Endothelial cell (in vitro differentiated cells): ENCODE measurements around the gene HS6ST3. TPM values are rescaled to one million over a fixed set of nuclear protein-coding genes. Genes with fewer than 3 reads are reported as not detected.

Experiments
- DNase-seq: peaks from one replicate; pipeline ENCODE4 v3.0.0; 2021; ENCODE audit warnings: low spot score
- H3K27ac Mint-ChIP-seq: one replicate; pipeline ENCODE4 v1.8.0; 2021; ENCODE audit warnings: mixed read lengths, inconsistent platforms; ENCODE audit not compliant: unreplicated experiment
- H3K27me3 Mint-ChIP-seq: one replicate; pipeline ENCODE4 v1.8.0; 2021; ENCODE audit warnings: mild to moderate bottlenecking, moderate library complexity, mixed read lengths, inconsistent platforms; ENCODE audit not compliant: unreplicated experiment
- H3K36me3 Mint-ChIP-seq: one replicate; pipeline ENCODE4 v1.8.0; 2021; ENCODE audit warnings: mild to moderate bottlenecking, low read depth, mixed read lengths, inconsistent platforms; ENCODE audit not compliant: unreplicated experiment
- H3K4me1 Mint-ChIP-seq: one replicate; pipeline ENCODE4 v1.8.0; 2021; ENCODE audit warnings: mild to moderate bottlenecking, mixed read lengths, inconsistent platforms; ENCODE audit not compliant: unreplicated experiment
- H3K4me3 Mint-ChIP-seq: one replicate; pipeline ENCODE4 v1.8.0; 2021; ENCODE audit warnings: mild to moderate bottlenecking, mixed read lengths, inconsistent platforms; ENCODE audit not compliant: unreplicated experiment
- H3K9me3 Mint-ChIP-seq: one replicate; pipeline ENCODE4 v1.8.0; 2021; ENCODE audit warnings: mixed read lengths, inconsistent platforms; ENCODE audit not compliant: unreplicated experiment
- total RNA-seq: library from RNA; stranded (reverse); fragmentation: NEBNext Ultra II Directional; extraction: Animal tissue kit (Norgen Biotek cat#: 25700); gene quantifications from one replicate; pipeline ENCODE4 v1.2.1, GENCODE V29; 2021; ENCODE audit not compliant: unreplicated experiment
- TF ChIP-seq, protein P1 (sequence below): fragments of 200-600 bp; sonication (generic); IDR thresholded peaks from one replicate; pipeline ENCODE4 v1.5.0; 2021; ENCODE audit warnings: antibody characterized with exemption; ENCODE audit not compliant: unreplicated experiment

HS6ST3 gene
- total RNA-seq, 1 donor from 2014 or later = 1.9 TPM

- Mint-ChIP-seq H3K9me3 (no peaks in the 10 kb centered on the region), H3K27me3 (peaks cover 2% of the 10 kb centered on the region), H3K4me1 (no peaks in the 10 kb centered on the region), H3K4me3 (no peak overlapping the region), H3K36me3 (no peaks in the 10 kb centered on the region), H3K27ac (no peak overlapping the region)
- DNase-seq = no peak
- TF ChIP-seq, protein P1, sequence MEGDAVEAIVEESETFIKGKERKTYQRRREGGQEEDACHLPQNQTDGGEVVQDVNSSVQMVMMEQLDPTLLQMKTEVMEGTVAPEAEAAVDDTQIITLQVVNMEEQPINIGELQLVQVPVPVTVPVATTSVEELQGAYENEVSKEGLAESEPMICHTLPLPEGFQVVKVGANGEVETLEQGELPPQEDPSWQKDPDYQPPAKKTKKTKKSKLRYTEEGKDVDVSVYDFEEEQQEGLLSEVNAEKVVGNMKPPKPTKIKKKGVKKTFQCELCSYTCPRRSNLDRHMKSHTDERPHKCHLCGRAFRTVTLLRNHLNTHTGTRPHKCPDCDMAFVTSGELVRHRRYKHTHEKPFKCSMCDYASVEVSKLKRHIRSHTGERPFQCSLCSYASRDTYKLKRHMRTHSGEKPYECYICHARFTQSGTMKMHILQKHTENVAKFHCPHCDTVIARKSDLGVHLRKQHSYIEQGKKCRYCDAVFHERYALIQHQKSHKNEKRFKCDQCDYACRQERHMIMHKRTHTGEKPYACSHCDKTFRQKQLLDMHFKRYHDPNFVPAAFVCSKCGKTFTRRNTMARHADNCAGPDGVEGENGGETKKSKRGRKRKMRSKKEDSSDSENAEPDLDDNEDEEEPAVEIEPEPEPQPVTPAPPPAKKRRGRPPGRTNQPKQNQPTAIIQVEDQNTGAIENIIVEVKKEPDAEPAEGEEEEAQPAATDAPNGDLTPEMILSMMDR = no peak
These were observed 125.0 kb downstream of the HS6ST3 start for GRCh38 chr13:96214824-96215445.

DNA sequence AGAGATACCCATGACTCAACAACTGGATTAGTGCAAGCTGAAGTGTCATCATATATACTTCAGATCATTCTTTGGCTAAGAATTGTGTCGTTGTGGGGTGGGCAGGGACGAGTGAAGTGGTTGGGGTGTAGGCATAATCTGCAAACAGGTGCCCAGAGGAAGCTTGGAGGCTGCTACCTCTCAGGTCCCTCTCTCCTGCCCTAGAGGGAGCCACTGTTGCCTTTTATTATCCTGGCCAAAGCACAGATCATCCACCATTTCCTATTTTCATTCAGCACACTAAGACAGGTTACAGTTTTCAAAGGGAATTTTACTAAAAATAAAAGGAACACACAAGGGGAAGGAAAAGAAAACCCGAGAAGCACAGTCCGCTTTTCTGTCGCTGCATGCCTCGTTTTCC, 126.6 kb downstream of the HS6ST3 start:
- H3K4me3 Mint-ChIP-seq = no peak overlapping the region
- H3K4me1 Mint-ChIP-seq = no peaks in the 10 kb centered on the region
- TF ChIP-seq, protein P1 = no peak
- H3K27me3 Mint-ChIP-seq = peaks cover 3% of the 10 kb centered on the region
- DNase-seq = no peak
- no peak overlapping the region for H3K27ac Mint-ChIP-seq
- H3K9me3 Mint-ChIP-seq = no peaks in the 10 kb centered on the region
- H3K36me3 Mint-ChIP-seq = no peaks in the 10 kb centered on the region

DNA sequence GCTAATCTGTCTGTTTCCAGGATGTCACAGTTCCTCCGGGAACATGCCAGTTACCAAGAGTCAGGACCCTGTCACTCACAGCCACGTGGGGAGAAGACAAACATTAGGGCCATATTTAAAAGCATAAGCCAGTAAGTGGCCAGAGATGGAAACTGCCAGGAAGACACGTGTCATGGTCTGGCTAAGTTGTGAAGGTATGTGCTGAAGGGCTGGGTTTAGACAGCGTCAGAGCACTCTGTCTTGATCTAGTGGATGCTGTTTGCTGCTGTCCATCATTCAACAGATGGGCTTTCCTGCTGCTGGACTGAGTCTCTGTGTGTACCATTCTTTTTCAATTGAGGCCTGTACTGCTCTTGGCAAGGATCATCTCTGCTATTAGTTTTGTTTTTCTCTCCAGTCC, 128.6 kb downstream of the HS6ST3 start:
- no peaks in the 10 kb centered on the region for H3K36me3 Mint-ChIP-seq

DNA sequence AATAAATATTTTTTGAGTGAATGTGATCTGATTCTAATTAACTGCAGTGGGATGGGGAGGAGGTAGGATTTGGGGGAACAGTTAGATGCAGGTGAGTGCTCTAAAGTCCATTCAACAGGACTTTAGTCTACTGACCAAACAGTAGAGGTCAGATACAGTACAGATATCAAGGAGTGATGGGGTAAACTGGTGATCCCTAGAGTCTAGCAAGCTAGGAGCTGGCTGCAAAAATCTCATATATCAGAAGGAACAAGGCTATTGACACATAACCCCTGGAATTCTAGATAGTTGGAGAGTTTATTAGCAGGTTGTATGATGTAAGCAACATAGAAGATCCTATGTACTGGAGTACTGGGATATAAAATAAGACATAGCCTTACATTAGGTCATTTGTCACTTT, 131.6 kb downstream of the HS6ST3 start:
- no peak overlapping the region for H3K4me3 Mint-ChIP-seq
- peaks cover 3% of the 10 kb centered on the region for H3K27me3 Mint-ChIP-seq
- no peaks in the 10 kb centered on the region for H3K4me1 Mint-ChIP-seq
- TF ChIP-seq, protein P1 = no peak
- no peaks in the 10 kb centered on the region for H3K9me3 Mint-ChIP-seq
- no peaks in the 10 kb centered on the region for H3K36me3 Mint-ChIP-seq
- no peak overlapping the region for H3K27ac Mint-ChIP-seq
- no peak for DNase-seq

More for the DNA sequence above, 128.6 kb downstream of the HS6ST3 start:
- TF ChIP-seq, protein P1 = no peak
- Mint-ChIP-seq H3K4me3 (no peak overlapping the region), H3K9me3 (no peaks in the 10 kb centered on the region), H3K4me1 (no peaks in the 10 kb centered on the region), H3K27ac (no peak overlapping the region), H3K27me3 (peaks cover 3% of the 10 kb centered on the region)
- no peak for DNase-seq

DNA sequence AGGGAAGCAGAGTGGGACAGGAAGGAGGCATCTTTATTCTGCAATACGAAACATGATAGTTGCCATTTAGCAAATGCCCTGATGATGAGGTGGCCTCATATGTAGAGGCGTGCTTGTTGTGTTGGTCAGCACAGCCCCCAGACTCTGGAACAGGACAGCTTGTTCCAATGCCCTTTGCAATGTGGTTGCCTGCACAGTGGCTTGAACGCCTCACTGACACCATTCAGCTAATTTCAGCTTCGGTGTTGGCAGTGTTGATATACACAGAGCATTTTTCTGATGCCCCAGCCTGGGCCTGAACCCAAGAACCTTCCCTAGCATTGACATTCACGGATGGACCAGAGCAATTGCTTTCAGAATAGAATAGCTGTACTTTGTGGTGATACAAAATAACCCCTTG, 133.3 kb downstream of the HS6ST3 start:
- peaks cover 3% of the 10 kb centered on the region for H3K27me3 Mint-ChIP-seq
- TF ChIP-seq, protein P1 = no peak
- H3K4me1 Mint-ChIP-seq = no peaks in the 10 kb centered on the region
- no peak overlapping the region for H3K4me3 Mint-ChIP-seq
- DNase-seq = no peak
- H3K27ac Mint-ChIP-seq = no peak overlapping the region
- H3K36me3 Mint-ChIP-seq = no peaks in the 10 kb centered on the region
- H3K9me3 Mint-ChIP-seq = no peaks in the 10 kb centered on the region
